Omental fat pad (tissue), 4 donors: ENCODE data around the gene EOLA1. TPM values are rescaled to one million over a fixed set of nuclear protein-coding genes. Genes with fewer than 3 reads are reported as not detected.

Experiments
- total RNA-seq, 4 donors: library from RNA; depleted of rRNA; stranded (reverse); fragments of >200 nt; gene quantifications; one replicate each; pipeline ENCODE4 v1.1.0, GENCODE V29; 2016

EOLA1 gene
- total RNA-seq, 4 donors from 2014 or later: 9.0 to 30.2 (median 10.3) TPM

Other genes with a start within 250 kb of the EOLA1 start
- 10 to 100 TPM; 39.0 to 67.5 (median 56.1) TPM for gene IDS, start 35.7 kb upstream of the EOLA1 start, total RNA-seq
- not detected for gene HSFX3, start 8.9 kb downstream of the EOLA1 start, total RNA-seq
- gene MAGEA9B, start 46.4 kb downstream of the EOLA1 start, total RNA-seq: not detected
- under 1 TPM in 1 of 4 donors, not detected in 3; 0.63 TPM for gene HSFX2, start 54.3 kb downstream of the EOLA1 start, total RNA-seq
- gene TMEM185A, start 90.8 kb downstream of the EOLA1 start, total RNA-seq: 10 to 100 TPM; 10.3 to 21.0 (median 16.3) TPM
- not detected for gene MAGEA11, start 171.0 kb downstream of the EOLA1 start, total RNA-seq
- gene HSFX1, start 233.1 kb downstream of the EOLA1 start, total RNA-seq: 1 to 10 TPM in 1 of 4 donors, under 1 TPM in 2, not detected in 1; 0.24 to 1.4 (median 0.56) TPM
- not detected for gene MAGEA9, start 240.9 kb downstream of the EOLA1 start, total RNA-seq